ENCODE results near the gene GDPD4.

GDPD4 gene

DNA sequence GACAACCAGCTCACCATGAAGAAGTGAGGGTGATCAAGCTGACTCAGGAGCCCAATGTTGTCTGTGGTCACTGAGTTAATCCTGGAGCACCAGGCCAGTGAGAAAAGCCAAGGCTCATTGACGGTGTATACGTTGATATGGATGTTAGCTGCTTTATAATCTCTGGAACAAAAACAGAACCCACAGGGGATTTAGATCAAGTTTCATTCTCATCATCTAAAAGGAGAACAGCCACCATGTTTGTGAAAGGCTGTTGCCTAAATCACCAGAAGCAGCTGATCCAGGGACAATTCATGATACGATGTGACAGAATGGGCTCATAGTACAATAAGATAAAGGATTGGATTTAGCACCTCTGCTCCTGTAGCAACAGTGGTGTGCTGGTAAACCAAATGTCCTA lies 68.5 kb downstream of the GDPD4 start:
- no peak for DNase-seq

GRCh38 chr11:77232242-77232641 lies 69.2 kb downstream of the GDPD4 start:
- DNase-seq = no peak

GRCh38 chr11:77231800-77232199 lies 69.7 kb downstream of the GDPD4 start:
- DNase-seq = no peak

- DNase-seq = no peak
Measured at GRCh38 chr11:77230878-77231605, 70.4 kb downstream of the GDPD4 start.

DNA sequence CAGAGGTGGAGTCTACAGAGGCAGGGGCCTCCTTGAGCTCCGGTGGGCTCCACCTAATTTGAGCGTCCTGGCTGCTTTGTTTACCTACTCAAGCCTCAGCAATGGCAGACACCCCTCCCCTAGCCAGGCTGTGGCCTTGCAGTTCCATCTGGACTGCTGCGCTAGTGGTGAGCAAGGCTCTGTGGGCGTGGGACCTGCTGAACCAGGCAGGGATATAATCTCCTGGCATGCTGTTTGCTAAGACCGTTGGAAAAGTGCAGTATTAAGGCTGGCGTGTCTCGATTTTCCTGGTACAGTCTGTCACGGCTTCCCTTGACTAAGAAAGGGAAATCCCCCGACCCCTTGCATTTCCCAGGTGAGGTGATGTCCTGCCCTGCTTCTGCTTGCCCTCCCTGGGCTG lies 77.7 kb downstream of the GDPD4 start:
- no peak for DNase-seq

- peak in 2 of 4 experiments; percentile 13 to 28 for DNase-seq
Measured at GRCh38 chr11:77217156-77217555, 84.3 kb downstream of the GDPD4 start.

- no peak for DNase-seq
Measured at GRCh38 chr11:77215106-77215505, 86.4 kb downstream of the GDPD4 start.

- DNase-seq = no peak
Measured at GRCh38 chr11:77214557-77214956, 86.9 kb downstream of the GDPD4 start.

DNA sequence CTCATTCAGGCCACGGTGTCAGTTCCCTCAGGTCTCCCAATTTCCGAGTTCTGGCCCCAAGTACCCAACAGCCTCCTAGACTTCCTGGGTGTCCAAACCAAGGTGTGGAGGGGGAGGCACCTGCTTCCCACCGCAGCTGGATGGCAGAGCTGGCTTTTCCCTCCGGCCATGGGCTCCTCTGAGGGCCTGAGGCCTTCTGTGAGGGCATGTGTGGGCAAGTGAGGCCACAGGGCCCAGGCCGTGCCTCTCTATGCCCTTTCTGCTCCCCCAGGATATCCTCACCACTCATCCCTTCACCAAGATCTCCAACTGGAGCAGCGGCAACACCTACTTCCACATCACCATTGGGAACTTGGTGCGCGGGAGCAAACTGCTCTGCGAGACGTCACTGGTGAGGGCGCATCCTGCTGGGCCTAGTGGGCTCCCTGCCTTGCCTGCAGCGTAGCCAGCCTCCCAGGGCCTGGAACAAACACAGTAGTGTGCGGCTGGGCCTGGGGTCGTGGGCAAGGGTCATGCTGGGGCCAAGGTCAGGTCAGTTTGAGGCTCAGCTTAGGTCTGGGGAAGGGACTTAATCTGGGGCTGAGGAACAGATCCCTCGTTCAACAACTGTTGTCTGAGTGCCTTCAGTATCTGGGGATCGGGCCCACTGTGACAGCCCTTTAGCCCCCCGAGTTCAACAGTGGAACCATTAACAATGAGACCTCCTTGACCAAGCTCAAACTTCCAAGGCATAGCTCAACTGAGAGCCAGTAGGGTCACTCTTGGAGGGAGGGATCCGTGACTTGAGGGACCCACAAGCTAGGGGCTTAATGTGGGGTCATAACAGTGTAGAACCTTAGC lies 87.7 kb downstream of the GDPD4 start:
- DNase-seq = no peak

GRCh38 chr11:77213029-77213579 lies 88.4 kb downstream of the GDPD4 start:
- DNase-seq = no peak

GRCh38 chr11:77212314-77213007 lies 89.0 kb downstream of the GDPD4 start:
- DNase-seq = no peak

DNA sequence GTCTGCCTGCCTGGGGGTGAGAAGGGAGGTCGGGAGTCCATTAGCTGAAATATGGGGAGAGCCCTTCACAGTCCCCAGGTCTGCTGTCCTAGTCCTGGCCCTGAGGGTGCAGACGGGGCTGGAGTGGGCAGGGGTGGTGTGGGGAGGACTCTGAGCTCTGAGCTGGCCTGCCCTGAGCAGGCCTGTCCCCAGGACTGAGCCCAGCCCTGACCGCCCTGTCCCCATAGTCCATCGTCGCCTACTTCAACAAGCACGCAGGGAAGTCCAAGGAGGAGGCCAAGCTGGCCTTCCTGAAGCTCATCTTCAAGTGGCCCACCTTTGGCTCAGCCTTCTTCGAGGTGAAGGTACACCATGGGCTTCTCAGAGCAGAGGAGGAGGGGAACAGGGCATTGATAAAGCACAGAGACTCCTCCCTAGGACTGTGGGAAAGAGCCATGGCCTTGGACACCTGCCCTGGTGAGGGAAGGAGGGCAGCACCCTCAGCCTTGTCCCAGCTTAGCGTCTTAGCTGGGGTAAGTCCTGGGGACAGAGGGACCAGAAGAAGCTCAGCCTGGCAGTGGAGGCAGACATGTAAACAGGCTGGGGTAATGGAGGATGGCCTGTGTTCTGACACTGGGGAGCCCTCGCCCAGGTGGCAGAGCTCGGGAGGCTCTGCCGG lies 89.8 kb downstream of the GDPD4 start:
- DNase-seq = no peak

DNA sequence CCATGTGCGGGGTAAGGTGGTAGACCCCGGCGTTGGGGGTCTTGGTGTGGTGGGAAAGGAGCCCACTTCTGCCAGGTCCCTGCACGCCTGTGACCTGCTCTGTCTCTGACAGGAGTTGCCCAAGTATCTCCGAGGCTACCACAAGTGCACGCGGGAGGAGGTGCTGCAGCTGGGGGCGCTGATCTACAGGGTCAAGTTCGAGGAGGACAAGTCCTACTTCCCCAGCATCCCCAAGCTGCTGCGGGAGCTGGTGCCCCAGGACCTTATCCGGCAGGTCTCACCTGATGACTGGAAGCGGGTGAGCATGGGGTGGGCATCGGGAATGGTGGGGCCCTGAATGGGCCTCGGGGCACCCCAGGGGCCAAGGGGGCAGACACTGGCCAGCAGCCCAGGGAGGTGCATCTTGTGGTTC lies 90.4 kb downstream of the GDPD4 start:
- DNase-seq = no peak

- DNase-seq = no peak
Measured at GRCh38 chr11:77209663-77210062, 91.8 kb downstream of the GDPD4 start.

GRCh38 chr11:77208535-77208934 lies 93.0 kb downstream of the GDPD4 start:
- no peak for DNase-seq

DNA sequence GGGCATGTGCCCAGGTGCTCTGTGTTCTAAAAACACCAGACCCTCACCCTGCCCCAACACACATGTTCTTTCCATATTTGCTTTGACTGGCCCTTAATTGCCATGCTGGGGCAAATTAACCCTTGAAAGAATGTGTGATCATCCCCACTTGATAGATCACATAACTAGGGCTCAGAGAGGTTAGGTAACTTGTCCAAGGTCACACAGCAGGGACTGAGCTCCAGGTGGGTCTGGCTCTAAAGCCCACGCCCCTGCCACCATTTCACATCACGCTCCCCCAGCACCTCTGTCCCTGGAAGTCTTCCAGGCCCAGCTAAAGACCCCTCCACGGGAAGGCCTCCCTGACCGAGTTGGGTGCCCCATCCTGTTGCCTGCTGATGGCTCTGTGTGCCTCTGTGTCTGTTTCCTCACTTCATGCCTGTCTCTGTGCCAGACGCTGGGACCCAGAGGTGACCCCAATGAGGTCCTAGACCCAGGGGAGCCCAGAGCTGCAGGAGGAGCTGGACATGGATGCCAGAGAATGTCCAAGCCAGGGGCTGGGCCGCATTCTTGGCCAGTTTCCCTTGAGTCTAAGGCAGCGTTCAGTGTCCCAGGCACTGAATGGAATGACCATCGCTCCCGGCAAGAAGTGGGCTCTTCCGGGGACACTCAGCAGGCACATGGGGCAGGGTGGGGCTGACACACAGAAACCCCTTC lies 93.7 kb downstream of the GDPD4 start:
- no peak for DNase-seq

DNA sequence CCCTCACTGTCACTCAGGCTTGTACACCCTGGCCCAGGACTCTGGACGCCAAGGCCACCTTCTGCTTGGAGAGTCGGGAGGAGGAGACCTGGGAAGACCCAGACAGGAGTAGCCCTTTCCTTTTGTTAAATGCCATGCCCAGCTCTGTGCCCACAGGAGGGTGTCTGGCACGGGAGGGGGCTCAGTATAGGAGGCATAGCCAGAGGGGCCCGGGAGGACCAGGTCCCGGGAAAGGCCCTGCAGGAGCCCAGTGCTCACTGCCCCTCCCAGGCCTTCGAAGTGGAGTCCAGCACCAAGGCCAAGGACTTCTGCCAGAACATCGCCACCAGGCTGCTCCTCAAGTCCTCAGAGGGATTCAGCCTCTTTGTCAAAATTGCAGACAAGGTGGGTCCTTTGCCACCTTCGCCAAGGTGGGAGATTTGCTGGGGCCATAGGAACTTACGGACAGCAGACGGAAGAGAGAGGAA lies 94.4 kb downstream of the GDPD4 start:
- DNase-seq = no peak

DNA sequence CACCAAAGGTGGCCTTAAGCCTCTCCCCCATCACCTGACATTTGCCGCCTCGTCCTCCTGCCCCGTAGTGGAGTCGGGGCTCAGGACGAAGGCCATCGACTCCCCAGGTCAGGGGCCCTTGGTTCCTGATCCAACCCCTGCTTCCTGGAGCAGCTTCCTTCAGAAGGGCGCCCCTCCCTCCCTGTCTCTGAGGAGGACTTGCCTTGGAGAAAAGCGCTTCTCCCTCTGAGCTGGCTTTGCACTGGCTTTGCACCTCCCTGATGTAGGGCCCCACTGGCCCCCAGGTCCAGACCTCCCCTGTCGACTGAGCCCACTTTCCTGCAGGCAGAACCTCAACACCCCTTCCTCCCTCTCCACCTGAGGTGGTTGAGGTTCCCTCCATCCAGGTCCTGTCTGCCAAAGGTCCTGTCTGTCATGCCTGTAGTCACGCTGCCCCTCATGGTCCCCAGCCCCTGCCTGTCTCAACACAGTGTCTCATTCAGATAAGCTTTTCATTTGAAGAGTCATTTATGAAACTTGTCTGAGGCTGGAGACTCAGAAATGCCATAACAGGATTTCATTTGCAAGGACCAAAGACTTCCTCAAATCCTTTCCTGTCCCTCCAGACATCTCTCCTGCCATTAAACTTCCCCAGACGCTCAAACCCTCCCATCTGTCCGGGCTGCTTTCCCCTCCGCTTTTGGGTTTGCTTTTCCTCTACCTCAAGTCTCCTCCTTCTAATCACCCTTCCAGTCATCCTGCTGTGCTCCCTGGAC lies 95.0 kb downstream of the GDPD4 start:
- DNase-seq = peak in 1 of 4 experiments; percentile 32

DNA sequence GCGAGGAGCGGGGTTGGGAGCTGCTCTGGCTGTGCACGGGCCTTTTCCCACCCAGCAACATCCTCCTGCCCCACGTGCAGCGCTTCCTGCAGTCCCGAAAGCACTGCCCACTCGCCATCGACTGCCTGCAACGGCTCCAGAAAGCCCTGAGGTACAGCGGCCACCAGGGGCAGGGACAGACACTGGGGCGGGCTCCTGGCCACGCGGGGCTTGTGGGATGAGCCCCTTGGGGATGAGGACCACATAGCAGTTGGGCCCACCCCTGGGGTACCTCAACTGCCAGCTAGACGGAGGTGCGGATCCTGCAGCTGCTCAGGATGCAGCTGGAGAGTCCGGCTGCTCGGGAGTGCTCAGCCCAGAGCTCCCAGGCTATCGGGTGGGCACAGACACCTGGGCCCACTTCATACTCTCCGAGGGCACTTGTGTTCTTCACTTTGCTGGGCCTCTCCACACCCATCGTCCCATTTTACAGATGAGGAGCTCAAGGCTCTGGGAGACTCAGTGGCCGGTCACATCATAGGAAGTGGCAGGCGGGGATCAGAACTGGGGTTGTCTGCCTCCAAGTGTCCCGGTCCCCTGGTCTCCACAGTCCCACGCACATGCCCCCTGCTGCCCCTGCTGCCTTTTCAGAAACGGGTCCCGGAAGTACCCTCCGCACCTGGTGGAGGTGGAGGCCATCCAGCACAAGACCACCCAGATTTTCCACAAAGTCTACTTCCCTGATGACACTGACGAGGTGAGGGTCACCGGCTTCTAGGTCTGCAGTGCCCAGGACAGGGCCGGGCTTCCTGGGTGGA lies 95.8 kb downstream of the GDPD4 start:
- DNase-seq = peak in 1 of 4 experiments; percentile 0
